GM21529 (cell line): Measurements from ENCODE around the gene AWAT1.
"Not testable (repeated sequence)": the region's sequence is repeated elsewhere in the genome, so short reads cannot be mapped to it uniquely, and the experiment has no call there.

Experiments used
- ATAC-seq: cut with Tn5 transposase; IDR thresholded peaks from one replicate; pipeline ENCODE4 v1.9.1; 2021; ENCODE audit not compliant: unreplicated experiment

AWAT1 gene

GRCh38 chrX:70234355-70234754, at the start of gene AWAT1:
Gene AWAT1 (plus strand): TSS chrX:70234655. CDS start chrX:70234696, 41 bp downstream.
- no peak for ATAC-seq

- ATAC-seq, result no peak
These were observed 44.2 kb upstream of the AWAT1 start for GRCh38 chrX:70190225-70190624.

DNA sequence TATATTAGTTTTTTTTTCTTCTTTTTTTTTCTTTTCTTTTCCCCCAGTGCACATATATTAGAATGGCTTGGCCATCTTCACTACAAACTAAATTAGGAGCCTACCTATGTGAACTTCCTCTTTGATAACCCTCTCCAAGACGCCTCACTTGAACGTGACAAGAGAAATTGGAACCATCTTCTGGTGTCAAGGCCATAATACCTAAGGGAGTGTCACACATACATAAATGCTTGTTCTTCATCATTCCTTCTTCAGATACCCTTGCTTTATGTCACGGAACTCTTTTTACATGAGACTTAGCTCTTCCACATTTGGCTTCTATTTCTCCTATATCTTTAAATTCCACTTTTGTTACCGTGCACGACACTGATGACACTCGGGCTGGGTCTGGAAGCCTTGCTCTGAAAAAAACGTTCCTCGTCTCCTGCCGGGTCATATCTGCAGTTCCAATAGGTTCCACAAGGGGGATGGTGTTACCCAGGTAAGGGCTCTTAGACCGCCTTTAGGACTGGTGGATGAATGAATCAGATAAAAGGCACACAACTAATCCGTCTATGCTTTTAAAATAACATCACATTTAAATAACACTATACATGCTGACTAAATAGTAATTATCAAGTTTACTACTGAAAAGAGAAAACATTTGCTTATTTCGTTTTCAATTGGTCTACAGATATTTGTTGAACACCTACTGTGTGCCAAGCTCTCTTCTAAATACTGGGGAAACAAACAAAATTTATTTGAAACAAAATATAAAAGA, 37.3 kb upstream of the AWAT1 start:
- ATAC-seq, result peak; percentile 96

DNA sequence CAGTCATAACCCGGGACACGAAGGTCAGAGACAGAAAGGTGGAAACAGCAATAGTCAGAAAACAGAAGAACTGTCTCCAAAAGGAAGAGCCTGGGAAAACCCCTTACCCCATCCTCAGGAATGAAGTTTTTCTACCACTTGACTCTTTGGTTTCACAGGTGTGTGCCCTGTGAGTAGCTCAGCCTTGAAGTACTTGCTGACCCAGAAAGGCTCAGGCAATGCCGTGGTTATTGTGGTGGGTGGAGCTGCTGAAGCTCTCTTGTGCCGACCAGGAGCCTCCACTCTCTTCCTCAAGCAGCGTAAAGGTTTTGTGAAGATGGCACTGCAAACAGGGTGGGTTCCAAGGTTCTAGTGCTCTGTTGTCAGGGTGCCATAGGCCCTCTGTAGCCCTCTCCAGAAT, 32.7 kb upstream of the AWAT1 start:
- ATAC-seq, result no peak

DNA sequence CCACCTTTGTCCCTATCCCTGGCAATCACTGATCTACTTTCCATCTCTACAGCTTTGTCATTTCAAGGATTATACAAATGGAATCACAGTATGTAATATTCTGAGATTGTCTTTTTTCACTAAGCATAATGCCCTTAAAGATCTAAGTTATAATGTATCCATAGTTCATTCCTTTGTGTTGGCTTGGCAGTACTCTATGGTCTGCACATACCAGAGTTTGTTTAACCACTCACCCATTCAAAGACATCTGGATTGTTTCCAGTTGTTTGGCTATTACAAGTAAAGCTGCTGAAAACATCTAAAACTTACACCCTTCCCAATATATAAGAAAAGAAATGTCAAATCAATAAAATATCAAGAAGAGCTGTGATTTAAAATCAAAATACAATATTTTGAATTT, 26.0 kb upstream of the AWAT1 start:
- ATAC-seq, result no peak

DNA sequence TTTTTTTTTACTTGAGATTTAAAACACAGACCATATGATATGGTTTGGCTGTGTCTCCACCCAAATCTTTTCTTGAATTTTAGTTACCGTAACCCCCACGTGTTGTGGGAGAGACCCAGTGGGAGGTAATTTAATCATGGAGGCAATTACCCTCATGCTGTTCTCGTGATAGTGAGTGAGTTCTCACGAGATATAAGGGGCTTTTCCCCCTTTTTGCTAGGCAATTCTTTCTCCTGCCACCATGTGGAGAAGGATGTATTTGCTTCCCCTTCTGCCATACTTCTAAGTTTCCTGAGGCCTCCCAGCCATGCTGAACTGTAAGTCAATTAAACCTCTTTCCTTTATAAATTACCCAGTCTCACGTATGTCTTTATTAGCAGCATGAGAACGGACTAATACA, 24.9 kb upstream of the AWAT1 start:
- not testable (repeated sequence) for ATAC-seq

GRCh38 chrX:70219938-70220764, 14.3 kb upstream of the AWAT1 start:
- ATAC-seq, result no peak

DNA sequence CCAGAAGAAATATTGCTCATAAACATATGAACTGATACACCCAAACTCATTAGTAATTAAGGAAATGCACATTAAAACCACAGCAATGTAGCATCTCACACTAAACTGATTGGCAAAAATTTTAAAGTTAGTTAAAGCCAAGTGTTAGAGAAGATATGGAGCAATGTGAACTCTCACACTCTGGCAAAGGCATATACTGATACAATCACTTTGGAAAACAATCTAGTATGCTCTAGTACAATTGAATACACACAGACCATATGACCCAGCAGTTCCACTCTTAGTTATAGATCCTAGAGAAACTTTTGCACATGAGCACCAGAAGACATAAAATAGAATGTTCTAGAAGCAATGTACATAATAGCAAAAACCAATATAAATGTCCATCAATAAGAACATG, 8.4 kb upstream of the AWAT1 start:
- ATAC-seq, result no peak

DNA sequence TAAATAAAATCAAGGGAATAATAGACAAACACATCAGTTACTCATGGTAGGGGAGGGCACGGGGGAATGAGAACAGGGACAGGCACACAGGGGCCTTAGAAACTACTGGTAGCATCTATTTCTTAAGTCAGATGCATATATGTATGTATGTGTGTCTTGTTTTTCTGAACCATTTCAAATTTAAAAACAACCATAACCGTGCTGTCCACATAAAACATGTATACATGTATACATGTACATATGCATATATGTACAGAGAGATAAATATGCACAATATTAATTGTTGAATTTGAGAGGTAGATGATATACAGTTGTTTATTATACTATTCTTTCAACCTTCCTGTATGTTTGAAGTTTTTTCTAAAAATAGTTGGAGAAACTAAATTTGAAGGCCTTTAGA, 7.8 kb upstream of the AWAT1 start:
- no peak for ATAC-seq

DNA sequence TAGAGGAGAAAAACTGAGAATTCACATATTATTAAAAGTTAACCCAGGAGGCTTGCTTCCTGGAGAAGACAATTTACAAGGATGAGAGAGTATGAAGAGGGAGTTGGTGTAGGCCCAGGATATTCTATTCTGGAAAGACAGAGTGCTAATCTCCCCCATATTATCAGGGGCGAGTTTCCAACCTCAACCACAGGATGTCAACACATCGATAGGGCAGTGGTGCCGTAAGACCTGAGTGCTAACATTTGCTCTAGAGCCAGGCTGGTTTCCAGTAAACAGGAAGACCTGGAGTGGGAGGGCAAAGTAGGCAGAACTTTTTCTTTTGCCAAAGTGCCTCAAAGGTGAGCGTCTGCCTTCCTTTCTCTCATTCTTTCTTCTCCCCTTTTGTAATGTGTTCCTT, 2.8 kb upstream of the AWAT1 start:
- no peak for ATAC-seq

DNA sequence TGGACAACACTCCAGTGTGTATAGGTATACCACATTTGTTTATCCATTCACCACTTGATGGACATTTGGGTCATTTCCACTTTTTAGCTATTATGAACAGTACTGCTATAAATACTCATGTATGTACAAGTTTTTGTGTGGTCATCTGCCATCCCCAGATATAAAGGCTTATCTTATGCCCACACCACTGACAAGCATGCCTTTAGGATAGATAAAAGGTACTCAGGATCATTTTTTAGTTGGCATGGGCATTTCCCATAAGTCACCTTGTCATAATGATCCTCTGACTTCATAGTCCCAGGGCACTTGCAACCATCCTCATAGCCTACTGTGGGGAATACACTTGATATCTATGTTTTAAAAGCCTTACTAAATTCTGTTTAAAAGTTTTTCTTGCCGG, 6.3 kb downstream of the AWAT1 start:
- ATAC-seq, result no peak

- ATAC-seq, result no peak
These were observed 7.0 kb downstream of the AWAT1 start for GRCh38 chrX:70241501-70241900.

GRCh38 chrX:70243601-70244000, 9.1 kb downstream of the AWAT1 start:
- ATAC-seq, result not testable (repeated sequence)

GRCh38 chrX:70244881-70245280, 10.4 kb downstream of the AWAT1 start:
- no peak for ATAC-seq

DNA sequence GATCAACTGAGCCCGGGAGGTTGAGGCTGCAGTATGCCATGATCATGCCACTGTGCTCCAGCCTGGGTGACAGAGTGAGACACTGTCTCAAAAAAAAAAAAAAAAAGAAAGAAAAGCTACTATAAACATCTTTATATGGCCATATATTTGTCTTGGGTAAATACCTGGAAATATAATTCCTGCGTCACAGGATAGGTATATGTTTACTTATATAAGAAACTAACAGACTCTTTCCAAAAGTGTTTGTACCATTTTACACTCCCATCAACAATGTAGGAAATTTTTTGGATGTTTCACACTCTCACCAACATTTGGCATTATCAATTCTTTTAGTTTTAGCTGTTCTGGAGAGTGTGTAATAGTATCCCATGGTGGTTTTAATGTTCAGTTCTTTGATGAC, 12.8 kb downstream of the AWAT1 start:
- ATAC-seq, result no peak

GRCh38 chrX:70252491-70252890, 18.0 kb downstream of the AWAT1 start:
- no peak for ATAC-seq

DNA sequence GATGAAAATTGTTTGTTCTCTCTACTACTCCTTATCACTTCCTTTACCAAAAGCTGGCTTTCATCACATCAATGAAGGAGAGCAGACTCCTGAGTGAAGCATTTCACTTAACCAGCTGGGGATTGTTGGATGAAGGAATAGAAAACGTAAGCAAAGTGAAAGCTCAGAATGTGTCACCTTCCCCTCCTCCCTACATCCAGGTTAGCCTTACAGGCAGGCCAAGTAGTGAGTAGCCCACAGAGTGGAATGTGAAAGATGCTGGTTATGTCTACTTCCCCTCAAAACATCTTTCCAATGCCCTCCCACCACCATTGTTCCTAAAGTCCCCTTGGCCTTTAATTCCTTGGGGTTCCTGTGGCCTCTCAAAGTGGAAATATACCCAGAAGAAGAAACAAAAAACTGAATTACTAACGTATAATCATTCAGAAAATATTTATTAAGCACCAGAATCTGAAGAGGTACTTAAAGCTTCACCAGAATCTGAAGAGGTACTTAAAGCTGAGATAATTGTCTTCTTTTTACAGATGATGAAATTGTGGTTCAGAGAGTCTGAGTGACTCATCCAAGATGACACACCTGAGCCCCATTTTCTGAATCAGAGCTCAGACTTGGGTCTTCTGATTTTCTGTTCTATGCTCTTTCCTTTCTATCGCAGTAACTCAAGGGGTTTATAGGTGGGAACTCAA, 19.1 kb downstream of the AWAT1 start:
- ATAC-seq, result no peak

- no peak for ATAC-seq
These were observed 19.6 kb downstream of the AWAT1 start for GRCh38 chrX:70254063-70254400.

- ATAC-seq, result no peak
These were observed 20.5 kb downstream of the AWAT1 start for GRCh38 chrX:70254909-70255308.

DNA sequence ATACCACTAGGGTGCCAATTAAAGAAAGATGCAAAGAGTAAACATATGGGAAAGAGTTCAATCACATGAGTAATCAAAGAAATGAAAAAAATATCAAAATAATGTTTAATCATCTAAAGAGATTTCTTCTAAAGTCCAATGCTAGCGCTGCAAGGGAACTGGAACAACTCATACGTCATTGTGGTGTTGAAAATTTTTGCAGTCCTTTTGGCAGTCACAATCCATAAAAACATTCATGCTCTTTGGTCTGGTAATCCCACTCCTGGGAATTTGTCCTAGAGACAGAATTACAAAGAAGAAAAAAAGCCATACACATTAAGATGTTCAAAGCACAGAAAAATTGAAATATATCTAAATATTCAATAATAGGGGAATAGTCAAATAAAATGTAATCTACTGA, 21.0 kb downstream of the AWAT1 start:
- no peak for ATAC-seq

- no peak for ATAC-seq
These were observed 23.2 kb downstream of the AWAT1 start for GRCh38 chrX:70257423-70258288.
